HepG2 (cell line): ENCODE data around the gene PLCB4. TPM values are rescaled to one million over a fixed set of nuclear protein-coding genes. Genes with fewer than 3 reads are reported as not detected.
A peak's percentile ranks its signal among the peaks of the same experiment; 100 is the strongest.

Experiments
- CENPT ChIP-seq: sonication (generic); formaldehyde crosslinking; IDR thresholded peaks from 2 replicates; pipeline ENCODE4 v1.8.0; 2022; ENCODE audit warnings: low read depth, mild to moderate bottlenecking, moderate library complexity, missing genetic modification reagents
- DRAP1 ChIP-seq: IDR thresholded peaks from 2 replicates; pipeline ENCODE4 v1.6.1; 2016; ENCODE audit warnings: missing genetic modification reagents, missing compliant biosample characterization
- FOXA3 ChIP-seq: IDR thresholded peaks from 2 replicates; pipeline ENCODE4 v1.6.1; 2016; ENCODE audit warnings: missing genetic modification reagents, missing compliant biosample characterization
- GLI4 ChIP-seq: sonication (generic); formaldehyde crosslinking; IDR thresholded peaks from 2 replicates; pipeline ENCODE4 v1.5.1; 2020; ENCODE audit warnings: missing genetic modification reagents, mild to moderate bottlenecking, moderate library complexity, borderline replicate concordance
- KAT2B ChIP-seq: fragments of 150-350 bp; IDR thresholded peaks from 2 replicates; pipeline ENCODE4 v1.6.1; 2014; ENCODE audit warnings: low read depth, low read length, borderline replicate concordance
- NFKBIZ ChIP-seq: IDR thresholded peaks from 2 replicates; pipeline ENCODE4 v1.6.1; 2018; ENCODE audit warnings: missing genetic modification reagents, missing compliant biosample characterization
- PAXIP1 ChIP-seq: sonication (generic); formaldehyde crosslinking; conservative IDR thresholded peaks from 2 replicates; pipeline ENCODE4 v1.4.0; 2020; ENCODE audit warnings: mild to moderate bottlenecking, missing genetic modification reagents, moderate library complexity
- SKI ChIP-seq: fragments of 450-650 bp; IDR thresholded peaks from one replicate; pipeline ENCODE4 v1.6.1; 2018; ENCODE audit warnings: mild to moderate bottlenecking; ENCODE audit not compliant: partially characterized antibody
- YEATS4 ChIP-seq: sonication (generic); formaldehyde crosslinking; IDR thresholded peaks from 2 replicates; pipeline ENCODE4 v1.4.0; 2020; ENCODE audit warnings: missing genetic modification reagents, borderline replicate concordance
- ZFP36 ChIP-seq: fragments of 150-350 bp; IDR thresholded peaks from 2 replicates; pipeline ENCODE4 v1.6.1; 2018; ENCODE audit warnings: borderline replicate concordance, low read length, low read depth; ENCODE audit not compliant: partially characterized antibody
- ZKSCAN5 ChIP-seq: sonication (generic); formaldehyde crosslinking; IDR thresholded peaks from 2 replicates; pipeline ENCODE4 v1.5.1; 2020; ENCODE audit warnings: mild to moderate bottlenecking, missing genetic modification reagents
- ZNF138 ChIP-seq: sonication (generic); formaldehyde crosslinking; IDR thresholded peaks from 2 replicates; pipeline ENCODE4 v1.5.0; 2020; ENCODE audit warnings: mild to moderate bottlenecking, low read depth, missing genetic modification reagents
- ZNF264 ChIP-seq: sonication (generic); formaldehyde crosslinking; IDR thresholded peaks from 2 replicates; pipeline ENCODE4 v1.4.0; 2020; ENCODE audit warnings: missing genetic modification reagents
- ZNF44 ChIP-seq: sonication (generic); formaldehyde crosslinking; IDR thresholded peaks from 2 replicates; pipeline ENCODE4 v1.5.1; 2020; ENCODE audit warnings: mild to moderate bottlenecking, missing genetic modification reagents
- ZNF484 ChIP-seq: sonication (generic); formaldehyde crosslinking; IDR thresholded peaks from 2 replicates; pipeline ENCODE4 v1.5.1; 2020; ENCODE audit warnings: mild to moderate bottlenecking, low read depth, missing genetic modification reagents, borderline replicate concordance
- ZNF614 ChIP-seq: IDR thresholded peaks from 2 replicates; pipeline ENCODE4 v1.6.1; 2018; ENCODE audit warnings: missing biosample characterization, missing genetic modification reagents, inconsistent platforms, borderline replicate concordance
- ZNF615 ChIP-seq: sonication (generic); formaldehyde crosslinking; IDR thresholded peaks from 2 replicates; pipeline ENCODE4 v1.5.0; 2020; ENCODE audit warnings: mild to moderate bottlenecking, missing genetic modification reagents, borderline replicate concordance
- ZSCAN22 ChIP-seq: sonication (generic); formaldehyde crosslinking; IDR thresholded peaks from 2 replicates; pipeline ENCODE4 v1.4.0; 2020; ENCODE audit warnings: mild to moderate bottlenecking, missing genetic modification reagents
- polyA plus RNA-seq, 8 experiments: library from polyadenylated mRNA; depleted of rRNA in 3 of 8; stranded (reverse) in 7 of 8; unstranded in 1 of 8; fragments of >200 nt; fragmentation: Illumina TruSeq in 4 of 8; extraction: Trizol in 4 of 8; gene quantifications; 2 replicates each; pipeline versions ENCODE4 v1.2.1 to v1.2.3, GENCODE V29; 2011 to 2016; ENCODE audit warnings: low read depth in 4 of 8, missing spikeins in 1 of 8, mixed read lengths in 1 of 8; ENCODE audit not compliant: insufficient read depth in 1 of 8
- total RNA-seq, 5 experiments: library from RNA; depleted of rRNA; stranded (reverse); fragments of >200 nt; fragmentation: Illumina TruSeq; extraction: Trizol; gene quantifications; 2 replicates each; pipeline ENCODE4 v1.2.3, GENCODE V29; 2016; ENCODE audit warnings: low read depth in 1 of 5
- TF ChIP-seq, protein P1 (sequence below): sonication (generic); formaldehyde crosslinking; IDR thresholded peaks from 2 replicates; pipeline ENCODE4 v1.8.1; 2023; ENCODE audit warnings: mild to moderate bottlenecking, missing genetic modification reagents, borderline replicate concordance
- TF ChIP-seq, protein P2 (sequence below): sonication (generic); formaldehyde crosslinking; IDR thresholded peaks from 2 replicates; pipeline ENCODE4 v1.8.1; 2022; ENCODE audit warnings: mild to moderate bottlenecking, missing genetic modification reagents
- TF ChIP-seq, protein P3 (sequence below): IDR thresholded peaks from 2 replicates; pipeline ENCODE4 v1.6.1; 2016; ENCODE audit warnings: control low read depth
- TF ChIP-seq, protein P4 (sequence below): IDR thresholded peaks from 2 replicates; pipeline ENCODE4 v1.6.1; 2016; ENCODE audit warnings: low read depth, control low read depth

The PLCB4 gene
- total and polyA plus RNA-seq, 2 of the 13 experiments (the other 11 are each of a cell fraction or from before 2014, with no cell fraction given) = 0.01 TPM; not detected in 1

DNA sequence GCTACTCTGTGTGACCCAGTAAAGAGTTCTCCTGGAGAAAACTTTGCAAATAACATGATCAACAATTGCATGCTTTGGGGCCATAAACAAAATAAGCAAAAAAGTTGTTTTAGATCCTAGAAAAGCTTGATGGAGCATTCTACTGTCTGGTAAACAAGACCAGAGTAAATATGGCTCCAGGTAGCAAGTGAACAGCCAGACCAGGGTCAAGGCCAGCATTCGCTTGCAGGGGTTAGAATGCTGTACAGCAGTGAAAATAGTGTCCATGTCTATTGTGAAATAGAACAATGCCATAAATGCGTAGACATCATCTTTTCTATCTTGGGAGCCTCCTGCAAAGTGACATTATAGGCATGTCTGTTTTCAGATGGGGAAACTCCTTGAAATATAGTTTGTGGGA is 216.7 kb downstream of the PLCB4 start (continued):
- TF ChIP-seq PAXIP1 = peak; percentile 59
- TF ChIP-seq ZSCAN22 = no peak
- TF ChIP-seq ZNF44 = no peak
- TF ChIP-seq DRAP1 (CRISPR knock-in tag) = no peak
- TF ChIP-seq ZNF614 = 0 out of 2 replicates have a peak, but pooled peaks have one; percentile 24
- TF ChIP-seq ZNF138 = no peak
- no peak for TF ChIP-seq ZNF484
- TF ChIP-seq CENPT (CRISPR knock-in tag) = no peak
- 0 out of 2 replicates have a peak, but pooled peaks have one; percentile 38 for TF ChIP-seq YEATS4 (CRISPR knock-in tag)
- peak; percentile 92 for TF ChIP-seq FOXA3 (CRISPR knock-in tag)
- no peak for TF ChIP-seq ZKSCAN5 (CRISPR knock-in tag)
- TF ChIP-seq, protein P1, sequence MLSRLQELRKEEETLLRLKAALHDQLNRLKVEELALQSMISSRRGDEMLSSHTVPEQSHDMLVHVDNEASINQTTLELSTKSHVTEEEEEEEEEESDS (CRISPR knock-in tag) = no peak
- TF ChIP-seq ZFP36 = no peak
- TF ChIP-seq ZNF615 = no peak
- TF ChIP-seq KAT2B = no peak
- no peak for TF ChIP-seq NFKBIZ (CRISPR knock-in tag)
- TF ChIP-seq, protein P2, sequence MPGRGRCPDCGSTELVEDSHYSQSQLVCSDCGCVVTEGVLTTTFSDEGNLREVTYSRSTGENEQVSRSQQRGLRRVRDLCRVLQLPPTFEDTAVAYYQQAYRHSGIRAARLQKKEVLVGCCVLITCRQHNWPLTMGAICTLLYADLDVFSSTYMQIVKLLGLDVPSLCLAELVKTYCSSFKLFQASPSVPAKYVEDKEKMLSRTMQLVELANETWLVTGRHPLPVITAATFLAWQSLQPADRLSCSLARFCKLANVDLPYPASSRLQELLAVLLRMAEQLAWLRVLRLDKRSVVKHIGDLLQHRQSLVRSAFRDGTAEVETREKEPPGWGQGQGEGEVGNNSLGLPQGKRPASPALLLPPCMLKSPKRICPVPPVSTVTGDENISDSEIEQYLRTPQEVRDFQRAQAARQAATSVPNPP = no peak
- TF ChIP-seq, protein P3, sequence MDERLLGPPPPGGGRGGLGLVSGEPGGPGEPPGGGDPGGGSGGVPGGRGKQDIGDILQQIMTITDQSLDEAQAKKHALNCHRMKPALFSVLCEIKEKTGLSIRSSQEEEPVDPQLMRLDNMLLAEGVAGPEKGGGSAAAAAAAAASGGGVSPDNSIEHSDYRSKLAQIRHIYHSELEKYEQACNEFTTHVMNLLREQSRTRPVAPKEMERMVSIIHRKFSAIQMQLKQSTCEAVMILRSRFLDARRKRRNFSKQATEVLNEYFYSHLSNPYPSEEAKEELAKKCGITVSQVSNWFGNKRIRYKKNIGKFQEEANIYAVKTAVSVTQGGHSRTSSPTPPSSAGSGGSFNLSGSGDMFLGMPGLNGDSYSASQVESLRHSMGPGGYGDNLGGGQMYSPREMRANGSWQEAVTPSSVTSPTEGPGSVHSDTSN = no peak
- no peak for TF ChIP-seq GLI4
- peak; percentile 96 for TF ChIP-seq SKI
- TF ChIP-seq, protein P4, sequence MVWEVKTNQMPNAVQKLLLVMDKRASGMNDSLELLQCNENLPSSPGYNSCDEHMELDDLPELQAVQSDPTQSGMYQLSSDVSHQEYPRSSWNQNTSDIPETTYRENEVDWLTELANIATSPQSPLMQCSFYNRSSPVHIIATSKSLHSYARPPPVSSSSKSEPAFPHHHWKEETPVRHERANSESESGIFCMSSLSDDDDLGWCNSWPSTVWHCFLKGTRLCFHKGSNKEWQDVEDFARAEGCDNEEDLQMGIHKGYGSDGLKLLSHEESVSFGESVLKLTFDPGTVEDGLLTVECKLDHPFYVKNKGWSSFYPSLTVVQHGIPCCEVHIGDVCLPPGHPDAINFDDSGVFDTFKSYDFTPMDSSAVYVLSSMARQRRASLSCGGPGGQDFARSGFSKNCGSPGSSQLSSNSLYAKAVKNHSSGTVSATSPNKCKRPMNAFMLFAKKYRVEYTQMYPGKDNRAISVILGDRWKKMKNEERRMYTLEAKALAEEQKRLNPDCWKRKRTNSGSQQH = no peak
- TF ChIP-seq ZNF264 = no peak
